ENCODE data around the gene OR2T35.

- TF ChIP-seq, protein P1, sequence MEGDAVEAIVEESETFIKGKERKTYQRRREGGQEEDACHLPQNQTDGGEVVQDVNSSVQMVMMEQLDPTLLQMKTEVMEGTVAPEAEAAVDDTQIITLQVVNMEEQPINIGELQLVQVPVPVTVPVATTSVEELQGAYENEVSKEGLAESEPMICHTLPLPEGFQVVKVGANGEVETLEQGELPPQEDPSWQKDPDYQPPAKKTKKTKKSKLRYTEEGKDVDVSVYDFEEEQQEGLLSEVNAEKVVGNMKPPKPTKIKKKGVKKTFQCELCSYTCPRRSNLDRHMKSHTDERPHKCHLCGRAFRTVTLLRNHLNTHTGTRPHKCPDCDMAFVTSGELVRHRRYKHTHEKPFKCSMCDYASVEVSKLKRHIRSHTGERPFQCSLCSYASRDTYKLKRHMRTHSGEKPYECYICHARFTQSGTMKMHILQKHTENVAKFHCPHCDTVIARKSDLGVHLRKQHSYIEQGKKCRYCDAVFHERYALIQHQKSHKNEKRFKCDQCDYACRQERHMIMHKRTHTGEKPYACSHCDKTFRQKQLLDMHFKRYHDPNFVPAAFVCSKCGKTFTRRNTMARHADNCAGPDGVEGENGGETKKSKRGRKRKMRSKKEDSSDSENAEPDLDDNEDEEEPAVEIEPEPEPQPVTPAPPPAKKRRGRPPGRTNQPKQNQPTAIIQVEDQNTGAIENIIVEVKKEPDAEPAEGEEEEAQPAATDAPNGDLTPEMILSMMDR (IDR thresholded peaks at IDR 0.05; ENCODE audit: poor library complexity), result no peak
- TF ChIP-seq EZH2phosphoT487 (IDR thresholded peaks at IDR 0.05; ENCODE audit: low read depth, severe bottlenecking, unreplicated experiment) (no peak), EZH2 (IDR thresholded peaks at IDR 0.05; ENCODE audit: borderline replicate concordance) (no peak)
Measured at GRCh38 chr1:248597589-248597988, 47.5 kb downstream of the OR2T35 start, which contains the start of gene OR2T10.
